Breast epithelium (tissue), 3 donors: Measurements from ENCODE around the gene ERLIN1.

Experiments
- CTCF ChIP-seq, 3 donors: fragments of 450-650 bp; IDR thresholded peaks; one replicate each; pipeline ENCODE4 v1.5.1; 2016 to 2017; ENCODE audit warnings: antibody characterized with exemption in 3 of 3, mild to moderate bottlenecking in 3 of 3, moderate library complexity in 3 of 3
- POLR2A ChIP-seq: fragments of 450-650 bp; IDR thresholded peaks from one replicate; pipeline ENCODE4 v1.6.1; 2016; ENCODE audit warnings: antibody characterized with exemption, mild to moderate bottlenecking, moderate library complexity
- POLR2AphosphoS5 ChIP-seq, 3 donors: sonication (generic); formaldehyde crosslinking; IDR thresholded peaks; one replicate each; pipeline ENCODE4 v1.6.1; 2017; ENCODE audit warnings: antibody characterized with exemption in 3 of 3

- TF ChIP-seq CTCF (IDR thresholded peaks at IDR 0.05) (no peak), POLR2A (no peak), POLR2AphosphoS5 (IDR thresholded peaks at IDR 0.05) (no peak)
Observed at GRCh38 chr10:100103581-100103980, 82.2 kb downstream of the ERLIN1 start.
